PC-9 (cell line): ENCODE results near the gene HAUS5. TPM values are rescaled to one million over a fixed set of nuclear protein-coding genes. Genes with fewer than 3 reads are reported as not detected.

Source experiments
- Bru-seq: library from RNA; stranded (reverse); fragments of 400-500 nt; gene quantifications from one replicate; lab custom pipeline; 2021; lab: Mats Ljungman, UMichigan
- BruChase-seq, 2 experiments: library from RNA; stranded (reverse); fragments of 400-500 nt; gene quantifications; one replicate each; lab custom pipeline; 2021; lab: Mats Ljungman, UMichigan
- BruUV-seq: library from RNA; stranded (reverse); fragments of 400-500 nt; replicated peaks from 2 replicates; lab custom pipeline; 2021; lab: Mats Ljungman, UMichigan
- CTCF ChIA-PET: fragments of 300-600 bp; sonication (Branson Sonifier 250); formaldehyde crosslinking; loops from one replicate; lab custom pipeline; 2022; ENCODE audit warnings: antibody characterized with exemption; lab: Charles Lee
- POLR2A ChIA-PET: fragments of 300-600 bp; sonication (Branson Sonifier 250); formaldehyde crosslinking; loops from one replicate; lab custom pipeline; 2022; ENCODE audit warnings: antibody characterized with exemption; ENCODE audit not compliant: unreplicated experiment; lab: Charles Lee
- DNase-seq, 2 experiments: peaks; one replicate each; pipeline versions ENCODE4 v3.0.0 to v3.0.0-alpha.2; 2015 to 2022; ENCODE audit warnings: mixed read lengths in 1 of 2
- H2AFZ ChIP-seq: fragments of 200-600 bp; sonication (generic); 2 replicates; pipeline ENCODE4 v1.8.1; 2017; ENCODE audit warnings: antibody characterized with exemption
- H3F3A ChIP-seq: fragments of 200-600 bp; sonication (generic); 2 replicates; pipeline ENCODE4 v1.8.1; 2017; ENCODE audit warnings: antibody characterized with exemption, mild to moderate bottlenecking, low read depth; ENCODE audit not compliant: insufficient read depth
- H3K27ac ChIP-seq: fragments of 200-600 bp; sonication (generic); 2 replicates; pipeline ENCODE4 v1.6.1; 2016; ENCODE audit warnings: mixed run types
- H3K27me3 ChIP-seq: fragments of 200-600 bp; sonication (generic); 2 replicates; pipeline ENCODE4 v1.6.1; 2016; ENCODE audit warnings: low read depth, mixed run types; ENCODE audit not compliant: insufficient read depth
- H3K36me3 ChIP-seq: fragments of 200-600 bp; sonication (generic); 2 replicates; pipeline ENCODE4 v1.6.1; 2016; ENCODE audit warnings: low read depth, mixed run types
- H3K4me1 ChIP-seq: fragments of 200-600 bp; sonication (generic); replicated peaks from 2 replicates; pipeline ENCODE4 v1.6.1; 2016; ENCODE audit warnings: mixed run types; ENCODE audit not compliant: insufficient read depth
- H3K4me2 ChIP-seq: fragments of 200-600 bp; sonication (generic); 2 replicates; pipeline ENCODE4 v1.6.1; 2017; ENCODE audit warnings: mixed run types
- H3K4me3 ChIP-seq: fragments of 200-600 bp; sonication (generic); 2 replicates; pipeline ENCODE4 v1.6.1; 2016; ENCODE audit warnings: mixed run types
- H3K79me2 ChIP-seq: fragments of 200-600 bp; sonication (generic); 2 replicates; pipeline ENCODE4 v1.6.1; 2017; ENCODE audit warnings: low read depth, mixed run types
- H3K9me2 ChIP-seq: fragments of 200-600 bp; sonication (generic); 2 replicates; pipeline ENCODE4 v1.8.1; 2017; ENCODE audit warnings: mild to moderate bottlenecking; ENCODE audit not compliant: insufficient read depth
- H3K9me3 ChIP-seq: fragments of 200-600 bp; sonication (generic); 2 replicates; pipeline ENCODE4 v1.8.1; 2016; ENCODE audit warnings: low read depth; ENCODE audit not compliant: insufficient read depth
- H4K20me1 ChIP-seq: fragments of 200-600 bp; sonication (generic); 2 replicates; pipeline ENCODE4 v1.8.1; 2017; ENCODE audit not compliant: insufficient read depth
- CTCF ChIP-seq: fragments of 200-600 bp; sonication (generic); conservative IDR thresholded peaks from 2 replicates; pipeline ENCODE4 v1.6.1; 2017; ENCODE audit warnings: mixed run types, antibody characterized with exemption, mild to moderate bottlenecking, moderate library complexity
- EZH2 ChIP-seq: fragments of 200-600 bp; sonication (generic); IDR thresholded peaks from 2 replicates; pipeline ENCODE4 v1.8.0; 2017; ENCODE audit warnings: antibody characterized with exemption, low read depth
- intact Hi-C: fragments of 100-400 bp; cut with micrococcal nuclease; formaldehyde crosslinking; loops from one replicate; pipeline ENCODE4 v1.10.0; 2022; ENCODE audit not compliant: unreplicated experiment
- long read RNA-seq: library from polyadenylated mRNA; stranded (forward); transcript quantifications from one replicate; pipeline ENCODE4 v2.0.0, GENCODE V29; 2022
- total RNA-seq: library from RNA; stranded (reverse); gene quantifications from 2 replicates; pipeline ENCODE4 v1.2.3, GENCODE V29; 2021

The HAUS5 gene, protein sequence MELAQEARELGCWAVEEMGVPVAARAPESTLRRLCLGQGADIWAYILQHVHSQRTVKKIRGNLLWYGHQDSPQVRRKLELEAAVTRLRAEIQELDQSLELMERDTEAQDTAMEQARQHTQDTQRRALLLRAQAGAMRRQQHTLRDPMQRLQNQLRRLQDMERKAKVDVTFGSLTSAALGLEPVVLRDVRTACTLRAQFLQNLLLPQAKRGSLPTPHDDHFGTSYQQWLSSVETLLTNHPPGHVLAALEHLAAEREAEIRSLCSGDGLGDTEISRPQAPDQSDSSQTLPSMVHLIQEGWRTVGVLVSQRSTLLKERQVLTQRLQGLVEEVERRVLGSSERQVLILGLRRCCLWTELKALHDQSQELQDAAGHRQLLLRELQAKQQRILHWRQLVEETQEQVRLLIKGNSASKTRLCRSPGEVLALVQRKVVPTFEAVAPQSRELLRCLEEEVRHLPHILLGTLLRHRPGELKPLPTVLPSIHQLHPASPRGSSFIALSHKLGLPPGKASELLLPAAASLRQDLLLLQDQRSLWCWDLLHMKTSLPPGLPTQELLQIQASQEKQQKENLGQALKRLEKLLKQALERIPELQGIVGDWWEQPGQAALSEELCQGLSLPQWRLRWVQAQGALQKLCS
- total RNA-seq (21.7 and 23.5 TPM in 2 replicates), Bru-seq, nascent RNA (percentile 55 among the genes with signal in this experiment), BruChase-seq, experiment 1, labeled RNA remaining after a 2-hour chase (percentile 53 among the genes with signal in this experiment), BruChase-seq, experiment 2, labeled RNA remaining after a 6-hour chase (percentile 67 among the genes with signal in this experiment)
- long read RNA-seq, full-length matches to known transcripts, result 25 of 40 reads
- long read RNA-seq, partial matches to known transcripts, result 2 of 40 reads
- long read RNA-seq, other reads (novel, unspliced or antisense), result 13 of 40 reads

GRCh38 chr19:35612559-35613321, at the start of gene HAUS5:
Gene HAUS5 (plus strand): TSS chr19:35612735. CDS start chr19:35612795, 60 bp downstream.
- peak within 1 kb of the TSS; percentile 90 for H2AFZ ChIP-seq
- H3K9me3 ChIP-seq, result peaks cover 3% of the 10 kb centered on the region; the same call in 1 of the 2 replicates
- no peaks in the 10 kb centered on the region for H3F3A ChIP-seq
- intact Hi-C loops, result loop anchor here (1.0 kb wide), 1 partner anchor 16 kb away; no protein-coding TSS in a partner anchor
- POLR2A ChIA-PET, result interaction anchor here (0.7 to 0.8 kb wide), 2 partner anchors 25 to 135 kb away, joined by 5 to 6 read pairs; no protein-coding TSS in a partner anchor
- H4K20me1 ChIP-seq, result no peaks in the 10 kb centered on the region
- peak within 1 kb of the TSS; percentile 83 for H3K4me2 ChIP-seq
- no peak within 1 kb of the TSS for H3K27ac ChIP-seq
- peak within 1 kb of the TSS; percentile 68 for H3K4me3 ChIP-seq
- H3K9me2 ChIP-seq, result no peaks in the 10 kb centered on the region
- no peaks in the 10 kb centered on the region for H3K36me3 ChIP-seq
- peak; percentile 82 to 95 for DNase-seq
- TF ChIP-seq CTCF (no peak), EZH2 (no peak)
- peaks cover 4% of the 10 kb centered on the region; the same call in 1 of the 2 replicates for H3K79me2 ChIP-seq
- 0 out of 2 replicates have a peak, but pooled peaks cover 5% of the 10 kb centered on the region for H3K4me1 ChIP-seq
- CTCF ChIA-PET, result interaction anchor here (0.5 kb wide), 1 partner anchor 570 kb away, joined by 4 read pairs; no protein-coding TSS in a partner anchor
- BruUV-seq, result TSS peak; percentile 51
- no peaks in the 10 kb centered on the region for H3K27me3 ChIP-seq

- no peaks in the 10 kb centered on the region for H3K9me3 ChIP-seq
- H3K36me3 ChIP-seq, result no peaks in the 10 kb centered on the region
- no peak overlapping the region for H2AFZ ChIP-seq
- H3K79me2 ChIP-seq, result no peaks in the 10 kb centered on the region
- peaks cover 38% of the 10 kb centered on the region for H3K27me3 ChIP-seq
- no peaks in the 10 kb centered on the region for H3K9me2 ChIP-seq
- no peak overlapping the region for H3K27ac ChIP-seq
- ChIA-PET CTCF (interaction anchor here (0.6 kb wide), 1 partner anchor 26 kb away, joined by 3 read pairs; no protein-coding TSS in a partner anchor), POLR2A (no interaction called here)
- TF ChIP-seq EZH2 (no peak), CTCF (no peak)
- H4K20me1 ChIP-seq, result no peaks in the 10 kb centered on the region
- intact Hi-C loops, result no loop called here
- no peaks in the 10 kb centered on the region for H3K4me1 ChIP-seq
- no TSS peak for BruUV-seq
- no peak overlapping the region for H3K4me2 ChIP-seq
- no peak for DNase-seq
- H3K4me3 ChIP-seq, result no peak overlapping the region
- H3F3A ChIP-seq, result no peaks in the 10 kb centered on the region
These were observed 49.8 kb upstream of the HAUS5 start for GRCh38 chr19:35562776-35563175.
